CD4-positive, alpha-beta T cell treated with Interleukin-15 for 1 hour (primary cell): Measurements from ENCODE around the gene TMED5.

Experiments
- DNase-seq: peaks from one replicate; pipeline ENCODE4 v3.0.0-alpha.2; 2020

Gene TMED5

DNA sequence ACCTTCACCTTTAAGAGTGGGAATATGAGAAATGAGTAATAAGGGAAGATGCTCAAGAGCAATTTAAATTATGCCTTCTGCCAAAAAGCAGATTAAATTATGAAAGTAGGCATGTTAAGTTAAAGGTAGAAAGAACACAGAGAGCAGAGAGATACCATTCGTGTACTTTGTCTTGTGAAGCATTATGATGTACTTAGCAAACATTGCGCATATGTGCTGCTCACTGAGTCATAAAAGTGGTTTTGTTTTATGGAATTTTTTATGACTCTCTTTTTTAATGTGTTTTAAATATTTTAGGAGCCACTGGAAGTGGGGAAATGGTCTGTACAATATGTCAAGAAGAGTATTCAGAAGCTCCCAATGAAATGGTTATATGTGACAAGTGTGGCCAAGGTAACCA lies 65.8 kb downstream of the TMED5 start:
- no peak for DNase-seq

DNA sequence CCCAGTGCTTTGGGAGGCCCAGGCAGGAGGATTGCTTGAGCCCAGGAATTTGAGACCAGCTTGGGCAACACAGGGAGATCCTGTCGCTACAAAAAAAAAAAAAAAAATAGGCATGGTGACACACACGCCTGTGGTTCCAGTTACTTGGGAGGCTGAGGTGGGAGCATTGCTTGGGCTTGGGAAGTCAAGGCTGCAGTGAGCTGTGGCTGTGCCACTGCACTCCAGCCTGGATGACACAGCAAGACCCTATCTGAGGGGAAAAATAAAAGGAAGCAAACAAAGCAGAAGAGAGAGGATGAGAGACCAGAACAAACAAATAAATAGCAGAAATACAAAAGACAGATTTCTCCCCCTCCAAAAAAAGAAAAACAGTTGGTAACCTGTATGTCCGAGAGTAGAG lies 67.1 kb downstream of the TMED5 start:
- DNase-seq: no peak

- no peak for DNase-seq
Measured at GRCh38 chr1:93111561-93111960, 68.7 kb downstream of the TMED5 start.

GRCh38 chr1:93111065-93111464 lies 69.1 kb downstream of the TMED5 start:
- no peak for DNase-seq

- no peak for DNase-seq
Measured at GRCh38 chr1:93109578-93109977, 70.6 kb downstream of the TMED5 start.

DNA sequence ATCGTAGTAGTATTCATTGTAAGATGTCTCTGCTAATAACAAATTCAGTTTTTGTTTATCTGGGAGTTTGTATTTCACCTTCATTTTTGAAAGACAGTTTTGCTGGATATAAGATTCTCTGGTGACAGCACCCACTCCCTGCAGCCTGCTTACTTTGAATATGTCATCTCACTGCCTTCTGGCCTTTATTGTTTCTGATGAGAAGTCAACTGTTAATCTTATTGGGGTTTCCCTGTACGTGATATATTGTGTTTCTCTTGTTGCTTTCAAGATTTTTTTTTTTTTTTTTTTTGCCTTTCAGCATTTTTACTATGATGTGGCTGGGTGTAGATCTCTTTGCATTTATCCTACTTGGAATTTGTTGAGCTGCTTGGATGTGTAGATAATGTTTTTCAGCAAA lies 71.9 kb downstream of the TMED5 start:
- DNase-seq: no peak

DNA sequence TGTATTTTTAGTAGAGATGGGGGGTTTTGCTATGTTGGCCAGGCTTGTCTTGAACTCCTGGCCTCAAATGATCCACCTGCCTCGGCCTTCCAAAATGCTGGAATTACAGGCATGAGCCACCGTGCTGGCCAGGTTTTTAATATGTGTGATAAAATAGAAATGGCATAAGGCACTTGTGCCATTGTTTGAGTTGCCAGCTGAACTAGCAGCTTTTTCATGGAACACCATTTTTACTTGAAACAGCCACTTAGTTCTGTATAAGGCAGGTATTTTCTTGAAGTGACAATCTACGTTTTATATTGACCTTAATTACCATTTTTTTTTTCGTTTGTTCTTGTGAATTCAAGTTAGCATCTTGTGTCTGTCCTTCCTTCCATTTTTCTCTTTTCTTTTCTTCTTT lies 72.8 kb downstream of the TMED5 start:
- no peak for DNase-seq

DNA sequence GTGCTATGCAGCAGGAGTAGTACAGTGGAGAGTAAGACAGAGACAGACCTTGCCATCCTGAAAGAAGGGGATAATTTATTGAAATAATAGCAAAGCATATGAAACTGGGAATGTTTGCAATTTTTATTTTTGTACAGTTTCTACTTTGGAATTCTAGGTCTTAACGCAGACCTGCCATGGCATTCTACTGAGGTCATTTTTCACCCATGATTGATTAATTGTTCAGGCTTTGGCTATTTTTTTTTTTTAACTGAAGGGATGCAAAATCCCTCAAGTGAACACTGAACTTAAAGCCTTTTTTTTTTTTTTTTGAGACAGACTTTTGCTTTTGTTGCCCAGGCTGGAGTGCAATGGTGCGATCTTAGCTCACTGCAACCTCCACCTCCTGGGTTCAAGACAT lies 74.0 kb downstream of the TMED5 start:
- no peak for DNase-seq

DNA sequence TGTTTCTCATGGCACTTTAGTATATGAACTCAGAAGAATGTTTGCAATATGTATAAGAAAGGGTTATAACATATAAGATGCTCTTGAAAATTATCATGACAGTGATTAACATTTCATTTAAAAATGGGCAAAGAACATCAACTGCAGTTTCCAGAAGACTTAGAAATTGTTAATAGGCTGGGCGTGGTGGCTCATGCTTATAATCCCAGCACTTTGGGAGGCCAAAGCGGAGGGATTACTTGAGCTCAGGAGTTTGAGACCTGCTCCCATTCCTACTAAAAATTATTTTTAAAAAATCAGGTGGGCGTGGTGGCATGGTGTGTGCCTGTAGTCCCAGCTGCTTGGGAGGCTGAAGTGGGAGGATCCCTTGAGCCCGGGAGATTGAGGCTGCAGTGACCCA lies 78.1 kb downstream of the TMED5 start:
- DNase-seq: no peak
